Uterus (tissue), 4 donors: ENCODE measurements around the gene TMC3. TPM values are rescaled to one million over a fixed set of nuclear protein-coding genes. Genes with fewer than 3 reads are reported as not detected.

ENCODE experiments used
- DNase-seq, 2 donors: peaks; one replicate each; pipeline ENCODE4 v3.0.0-alpha.2; 2019 to 2020
- H3K27ac ChIP-seq, 2 donors: fragments of 200-600 bp; sonication (generic); 1 replicate in 1 of 2; 2 replicates in 1 of 2; pipeline ENCODE4 v1.5.1; 2016 to 2018
- H3K27me3 ChIP-seq, 2 donors: fragments of 200-600 bp; sonication (generic); one replicate each; pipeline ENCODE4 v1.5.1; 2018 to 2019; ENCODE audit warnings: control low read depth in 1 of 2
- H3K36me3 ChIP-seq, 2 donors: fragments of 200-600 bp; sonication (generic); one replicate each; pipeline ENCODE4 v1.5.1; 2019; ENCODE audit warnings: control low read depth in 1 of 2
- H3K4me1 ChIP-seq, 2 donors: fragments of 200-600 bp; sonication (generic); one replicate each; pipeline ENCODE4 v1.5.1; 2018 to 2019; ENCODE audit warnings: control low read depth in 1 of 2
- H3K4me3 ChIP-seq, 2 donors: fragments of 200-600 bp; sonication (generic); 1 replicate in 1 of 2; 2 replicates in 1 of 2; pipeline ENCODE4 v1.5.1; 2018 to 2019; ENCODE audit warnings: mild to moderate bottlenecking in 1 of 2
- H3K9me3 ChIP-seq, 2 donors: fragments of 200-600 bp; sonication (generic); one replicate each; pipeline ENCODE4 v1.5.1; 2019; ENCODE audit warnings: control low read depth in 1 of 2
- CTCF ChIP-seq, 4 experiments: fragments of 200-600 bp in 2 of 4; fragments of 450-650 bp in 2 of 4; sonication (generic) in 2 of 4; IDR thresholded peaks; one replicate each; pipeline ENCODE4 v1.5.1; 2016 to 2019; ENCODE audit warnings: antibody characterized with exemption in 4 of 4, mild to moderate bottlenecking in 2 of 4, moderate library complexity in 1 of 4
- POLR2A ChIP-seq, 2 donors: fragments of 450-650 bp; IDR thresholded peaks; one replicate each; pipeline ENCODE4 v1.6.1; 2016; ENCODE audit warnings: antibody characterized with exemption in 2 of 2, mild to moderate bottlenecking in 1 of 2, moderate library complexity in 1 of 2
- intact Hi-C: fragments of 100-400 bp; cut with DNase I; formaldehyde crosslinking; loops from one replicate; pipeline ENCODE4 v1.15.1; 2023; ENCODE audit warnings: low total_unique reads
- total RNA-seq, 4 donors: library from RNA; depleted of rRNA in 3 of 4; stranded (reverse); fragments of >200 nt in 3 of 4; gene quantifications; one replicate each; pipeline versions ENCODE4 v1.1.0 to v1.2.4, GENCODE V29; 2014 to 2023
- donor health status: DM: yes; HTN: yes; CAD: no.

The TMC3 gene
- total RNA-seq, 4 donors from 2014 or later = 0.14 TPM; not detected in 3

- no peak for TF ChIP-seq CTCF (IDR thresholded peaks at IDR 0.05)
- no peak for TF ChIP-seq POLR2A (IDR thresholded peaks at IDR 0.05)
- Histone ChIP-seq H3K9me3 (no peaks in the 10 kb centered on the region), H3K36me3 (no peaks in the 10 kb centered on the region), H3K27me3 (no peaks in the 10 kb centered on the region), H3K4me1 (peaks cover 0 to 6% of the 10 kb centered on the region in 2 donors), H3K4me3 (no peak overlapping the region), H3K27ac (no peak overlapping the region)
- intact Hi-C loops = no loop called here
- no peak for DNase-seq
Measured at GRCh38 chr15:81341351-81341750, 32.7 kb downstream of the TMC3 start.

DNA sequence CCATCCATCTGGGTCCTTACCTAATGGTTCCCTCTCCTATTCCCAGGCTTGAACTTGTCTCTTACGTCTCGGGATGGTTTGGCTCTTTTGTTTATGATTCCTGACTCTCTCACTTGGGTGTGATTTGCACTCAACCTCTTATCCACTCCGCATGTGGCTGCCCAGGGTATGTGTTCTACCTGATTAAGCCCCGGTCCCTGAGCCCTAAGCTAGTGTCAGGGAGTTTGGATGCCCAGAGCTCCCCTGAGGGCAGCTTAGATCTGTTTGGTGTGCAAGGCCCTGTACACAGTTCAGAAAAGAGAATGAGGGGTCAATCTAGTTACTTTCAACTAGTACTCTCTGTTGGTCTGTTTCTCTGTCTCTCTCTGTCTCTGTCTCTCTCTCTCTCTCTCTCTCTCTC is 34.2 kb downstream of the TMC3 start:
- no peak for TF ChIP-seq POLR2A (IDR thresholded peaks at IDR 0.05)
- no peak for TF ChIP-seq CTCF (IDR thresholded peaks at IDR 0.05)
- peaks cover 0 to 6% of the 10 kb centered on the region in 2 donors for H3K4me1 ChIP-seq
- intact Hi-C loops = no loop called here
- no peak overlapping the region for H3K27ac ChIP-seq
- no peaks in the 10 kb centered on the region for H3K9me3 ChIP-seq
- no peaks in the 10 kb centered on the region for H3K27me3 ChIP-seq
- H3K4me3 ChIP-seq = no peak overlapping the region
- DNase-seq = no peak
- no peaks in the 10 kb centered on the region for H3K36me3 ChIP-seq

DNA sequence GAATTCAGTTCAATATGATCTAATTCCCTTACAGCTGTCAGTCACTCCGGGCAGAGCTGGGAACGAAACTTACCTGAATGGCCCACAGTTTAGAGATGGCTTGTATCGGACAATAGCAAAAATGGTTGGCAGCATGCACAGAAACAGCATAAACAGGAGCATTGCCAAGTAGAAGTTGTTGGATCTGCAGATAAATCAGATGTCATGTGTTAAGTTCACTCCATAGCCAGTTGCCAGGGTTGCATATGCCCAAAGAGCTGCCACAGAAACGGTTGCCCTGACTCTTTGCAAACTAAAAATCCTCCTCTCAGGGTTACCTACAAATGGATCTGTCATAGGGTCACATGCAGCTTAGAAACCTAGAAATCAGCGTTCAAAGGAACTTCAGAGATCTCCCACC is 34.7 kb downstream of the TMC3 start:
- H3K36me3 ChIP-seq = no peaks in the 10 kb centered on the region
- H3K9me3 ChIP-seq = no peaks in the 10 kb centered on the region
- no peak for DNase-seq
- peak overlapping the region in 1 of 2 donors; percentile 70 for H3K27ac ChIP-seq
- H3K27me3 ChIP-seq = no peaks in the 10 kb centered on the region
- no peak for TF ChIP-seq POLR2A (IDR thresholded peaks at IDR 0.05)
- TF ChIP-seq CTCF (IDR thresholded peaks at IDR 0.05) = no peak
- intact Hi-C loops = no loop called here
- no peak overlapping the region for H3K4me3 ChIP-seq
- H3K4me1 ChIP-seq = peaks cover 0 to 6% of the 10 kb centered on the region in 2 donors

- H3K4me3 ChIP-seq = no peak overlapping the region
- intact Hi-C loops = no loop called here
Measured at GRCh38 chr15:81338170-81339007, 35.6 kb downstream of the TMC3 start.

More at GRCh38 chr15:81338170-81339007, 35.6 kb downstream of the TMC3 start:
- peak; percentile 78 to 87 for DNase-seq
- H3K9me3 ChIP-seq = no peaks in the 10 kb centered on the region
- H3K27me3 ChIP-seq = no peaks in the 10 kb centered on the region
- H3K27ac ChIP-seq = peak overlapping the region; percentile 70 to 88
- no peak for TF ChIP-seq CTCF (IDR thresholded peaks at IDR 0.05)
- no peak for TF ChIP-seq POLR2A (IDR thresholded peaks at IDR 0.05)
- H3K36me3 ChIP-seq = no peaks in the 10 kb centered on the region
- H3K4me1 ChIP-seq = peaks cover 0 to 6% of the 10 kb centered on the region in 2 donors
